ENCODE results near the gene XRN2.

- no peak for TF ChIP-seq CTCF (IDR thresholded peaks at IDR 0.05; ENCODE audit: low read depth, low read length)
- no peak for TF ChIP-seq EZH2phosphoT487 (IDR thresholded peaks at IDR 0.05; ENCODE audit: low read depth)
These were observed 92.0 kb downstream of the XRN2 start for GRCh38 chr20:21395051-21395665.

Data from OCI-LY3 (cell line).